Right lobe of liver (tissue), 4 donors: ENCODE results near the gene CIRBP.

ENCODE experiments used
- POLR2A ChIP-seq: fragments of 450-650 bp; IDR thresholded peaks from one replicate; pipeline ENCODE4 v1.6.1; 2017; ENCODE audit warnings: antibody characterized with exemption, mild to moderate bottlenecking
- TF ChIP-seq, protein P1 (sequence below), 4 donors: fragments of 200-600 bp in 3 of 4; fragments of 450-650 bp in 1 of 4; IDR thresholded peaks; one replicate each; pipeline versions ENCODE4 v1.5.1 to v1.8.0; 2016 to 2022; ENCODE audit warnings: antibody characterized with exemption in 4 of 4, mild to moderate bottlenecking in 2 of 4
- donor health status: DM: no; HTN: no; CAD: no.
- donor health status: DM: no; HTN: no; CAD: no.
- donor health status: DM: no; HTN: yes; CAD: no.

DNA sequence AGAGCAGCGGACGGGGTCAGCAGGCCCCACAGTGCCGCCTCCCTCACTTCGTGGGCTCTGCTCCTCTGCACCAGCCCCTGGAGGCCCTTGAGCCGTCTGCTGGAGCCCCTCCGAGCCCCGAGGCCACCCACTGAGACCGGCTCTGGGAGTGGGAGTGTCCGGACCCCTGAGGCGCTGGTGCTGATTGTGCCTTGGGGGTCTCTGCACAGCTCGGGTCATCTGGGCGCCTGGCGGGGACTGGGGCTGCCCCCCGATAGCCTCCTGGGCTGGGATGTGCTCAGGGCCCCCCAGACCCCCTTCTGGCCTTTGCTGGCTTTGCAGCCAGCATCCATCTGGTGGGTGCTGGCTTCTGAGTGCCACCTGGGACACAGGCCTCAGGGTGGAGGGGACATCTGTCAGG, 46.7 kb upstream of the CIRBP start:
- TF ChIP-seq, protein P1, sequence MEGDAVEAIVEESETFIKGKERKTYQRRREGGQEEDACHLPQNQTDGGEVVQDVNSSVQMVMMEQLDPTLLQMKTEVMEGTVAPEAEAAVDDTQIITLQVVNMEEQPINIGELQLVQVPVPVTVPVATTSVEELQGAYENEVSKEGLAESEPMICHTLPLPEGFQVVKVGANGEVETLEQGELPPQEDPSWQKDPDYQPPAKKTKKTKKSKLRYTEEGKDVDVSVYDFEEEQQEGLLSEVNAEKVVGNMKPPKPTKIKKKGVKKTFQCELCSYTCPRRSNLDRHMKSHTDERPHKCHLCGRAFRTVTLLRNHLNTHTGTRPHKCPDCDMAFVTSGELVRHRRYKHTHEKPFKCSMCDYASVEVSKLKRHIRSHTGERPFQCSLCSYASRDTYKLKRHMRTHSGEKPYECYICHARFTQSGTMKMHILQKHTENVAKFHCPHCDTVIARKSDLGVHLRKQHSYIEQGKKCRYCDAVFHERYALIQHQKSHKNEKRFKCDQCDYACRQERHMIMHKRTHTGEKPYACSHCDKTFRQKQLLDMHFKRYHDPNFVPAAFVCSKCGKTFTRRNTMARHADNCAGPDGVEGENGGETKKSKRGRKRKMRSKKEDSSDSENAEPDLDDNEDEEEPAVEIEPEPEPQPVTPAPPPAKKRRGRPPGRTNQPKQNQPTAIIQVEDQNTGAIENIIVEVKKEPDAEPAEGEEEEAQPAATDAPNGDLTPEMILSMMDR (IDR thresholded peaks at IDR 0.05) = no peak
- no peak for TF ChIP-seq POLR2A
